GM19099 (cell line): ENCODE data around the gene HHATL.

Source experiments
- POLR2A ChIP-seq: IDR thresholded peaks from 3 replicates; pipeline ENCODE4 v1.6.1; 2011; ENCODE audit warnings: low read depth; ENCODE audit not compliant: insufficient read length; ENCODE audit errors: extremely low read depth

Gene HHATL

DNA sequence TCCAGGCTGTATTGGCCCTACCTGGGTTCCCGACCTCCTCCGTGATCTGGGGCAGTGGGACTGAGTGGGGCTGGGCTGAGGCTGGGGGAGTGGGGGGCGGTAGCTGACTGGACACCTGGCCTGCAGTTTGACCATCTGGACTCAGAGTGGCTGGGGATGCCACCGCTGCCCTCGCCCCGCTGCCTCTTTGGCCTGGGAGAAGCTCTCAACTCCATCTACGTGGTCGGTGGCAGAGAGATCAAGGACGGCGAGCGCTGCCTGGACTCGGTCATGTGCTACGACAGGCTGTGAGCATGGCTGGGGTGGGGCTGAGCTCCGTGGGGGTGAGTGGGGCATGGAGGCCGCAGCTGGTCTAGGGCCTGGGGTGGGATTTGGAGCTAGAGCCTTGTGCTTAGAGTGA lies 14.6 kb downstream of the HHATL start:
- TF ChIP-seq POLR2A: no peak

DNA sequence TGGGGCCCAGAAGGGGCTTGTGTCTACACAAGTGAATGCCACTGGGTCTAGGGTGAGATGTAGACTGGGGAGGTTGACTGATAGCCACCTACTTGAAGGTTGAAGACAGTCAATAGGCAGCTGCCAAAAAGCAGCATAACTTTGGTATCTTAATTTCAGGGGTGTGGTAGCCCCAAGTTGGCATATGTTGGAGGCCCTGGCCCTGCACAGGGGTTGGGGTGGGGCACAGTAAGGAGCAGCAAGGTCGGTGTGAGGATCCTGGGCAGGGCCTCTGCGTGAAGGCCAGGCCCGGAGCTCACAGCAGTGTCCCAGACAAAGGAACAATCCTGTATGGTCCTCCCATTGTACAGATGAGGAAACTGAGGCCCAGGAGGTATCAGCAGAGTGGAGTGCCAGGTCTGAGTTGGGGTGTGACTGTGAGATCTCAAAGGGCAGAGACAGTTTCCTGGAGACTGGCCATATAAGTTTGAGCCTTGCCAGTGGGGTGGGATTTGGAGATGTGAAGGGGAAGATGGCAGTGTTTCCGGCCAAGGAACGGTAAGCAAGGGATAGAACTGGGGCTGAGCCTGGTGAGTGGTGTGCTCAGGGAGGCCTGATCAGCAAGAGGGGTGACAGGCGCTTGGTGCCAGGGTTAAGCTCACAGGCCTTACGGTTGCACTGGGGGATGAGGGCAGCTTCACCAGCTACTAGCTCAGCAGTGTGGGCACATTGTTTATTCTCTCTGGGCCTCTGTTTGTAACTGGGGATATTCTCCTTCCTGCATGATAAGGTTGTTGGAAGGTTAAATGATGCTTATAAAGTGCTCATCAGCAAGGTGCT lies 15.6 kb downstream of the HHATL start:
- no peak for TF ChIP-seq POLR2A

DNA sequence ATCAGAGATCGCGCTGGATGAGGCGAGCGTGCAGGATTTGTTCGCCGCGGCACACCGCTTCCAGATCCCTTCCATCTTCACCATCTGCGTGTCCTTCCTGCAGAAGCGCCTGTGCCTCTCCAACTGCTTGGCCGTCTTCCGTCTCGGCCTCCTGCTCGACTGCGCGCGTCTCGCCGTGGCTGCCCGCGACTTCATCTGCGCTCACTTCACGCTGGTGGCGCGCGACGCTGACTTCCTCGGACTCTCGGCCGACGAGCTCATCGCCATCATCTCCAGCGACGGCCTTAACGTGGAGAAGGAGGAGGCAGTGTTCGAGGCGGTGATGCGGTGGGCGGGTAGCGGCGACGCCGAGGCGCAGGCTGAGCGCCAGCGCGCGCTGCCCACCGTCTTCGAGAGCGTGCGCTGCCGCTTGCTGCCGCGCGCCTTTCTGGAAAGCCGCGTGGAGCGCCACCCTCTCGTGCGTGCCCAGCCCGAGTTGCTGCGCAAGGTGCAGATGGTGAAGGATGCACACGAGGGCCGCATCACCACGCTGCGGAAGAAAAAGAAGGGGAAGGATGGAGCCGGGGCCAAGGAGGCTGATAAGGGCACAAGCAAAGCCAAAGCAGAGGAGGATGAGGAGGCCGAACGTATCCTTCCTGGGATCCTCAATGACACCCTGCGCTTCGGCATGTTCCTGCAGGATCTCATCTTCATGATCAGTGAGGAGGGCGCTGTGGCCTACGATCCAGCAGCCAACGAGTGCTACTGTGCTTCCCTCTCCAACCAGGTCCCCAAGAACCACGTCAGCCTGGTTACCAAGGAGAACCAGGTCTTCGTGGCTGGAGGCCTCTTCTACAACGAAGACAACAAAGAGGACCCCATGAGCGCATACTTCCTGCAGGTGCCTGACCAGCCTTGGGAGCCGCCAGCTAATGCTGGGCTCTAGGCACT lies 16.4 kb downstream of the HHATL start:
- no peak for TF ChIP-seq POLR2A

DNA sequence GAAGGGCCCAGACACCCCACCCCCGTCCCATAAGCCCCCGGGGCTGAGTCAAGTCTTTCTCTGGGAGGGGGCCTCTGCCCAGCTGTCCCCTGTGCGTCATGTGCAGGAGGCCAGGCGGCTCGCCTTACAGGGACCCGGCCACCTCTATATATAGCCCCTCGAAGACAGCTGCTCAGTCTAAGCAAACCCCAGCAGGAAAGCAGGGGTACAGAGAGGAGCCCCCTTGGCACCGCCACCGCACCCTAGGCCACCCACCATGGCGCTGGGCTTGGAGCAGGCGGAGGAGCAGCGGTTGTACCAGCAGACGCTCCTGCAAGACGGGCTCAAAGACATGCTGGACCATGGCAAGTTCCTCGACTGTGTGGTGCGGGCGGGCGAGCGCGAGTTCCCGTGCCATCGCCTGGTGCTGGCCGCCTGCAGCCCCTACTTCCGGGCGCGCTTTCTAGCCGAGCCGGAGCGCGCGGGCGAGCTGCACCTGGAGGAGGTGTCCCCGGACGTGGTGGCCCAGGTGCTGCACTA lies 17.2 kb downstream of the HHATL start, which contains the start of gene KLHL40:
Gene KLHL40, plus strand, starts transcription at position 175 of the 519 bp plus-strand sequence. Its CDS starts 82 bp downstream, at position 257.
- TF ChIP-seq POLR2A: no peak

DNA sequence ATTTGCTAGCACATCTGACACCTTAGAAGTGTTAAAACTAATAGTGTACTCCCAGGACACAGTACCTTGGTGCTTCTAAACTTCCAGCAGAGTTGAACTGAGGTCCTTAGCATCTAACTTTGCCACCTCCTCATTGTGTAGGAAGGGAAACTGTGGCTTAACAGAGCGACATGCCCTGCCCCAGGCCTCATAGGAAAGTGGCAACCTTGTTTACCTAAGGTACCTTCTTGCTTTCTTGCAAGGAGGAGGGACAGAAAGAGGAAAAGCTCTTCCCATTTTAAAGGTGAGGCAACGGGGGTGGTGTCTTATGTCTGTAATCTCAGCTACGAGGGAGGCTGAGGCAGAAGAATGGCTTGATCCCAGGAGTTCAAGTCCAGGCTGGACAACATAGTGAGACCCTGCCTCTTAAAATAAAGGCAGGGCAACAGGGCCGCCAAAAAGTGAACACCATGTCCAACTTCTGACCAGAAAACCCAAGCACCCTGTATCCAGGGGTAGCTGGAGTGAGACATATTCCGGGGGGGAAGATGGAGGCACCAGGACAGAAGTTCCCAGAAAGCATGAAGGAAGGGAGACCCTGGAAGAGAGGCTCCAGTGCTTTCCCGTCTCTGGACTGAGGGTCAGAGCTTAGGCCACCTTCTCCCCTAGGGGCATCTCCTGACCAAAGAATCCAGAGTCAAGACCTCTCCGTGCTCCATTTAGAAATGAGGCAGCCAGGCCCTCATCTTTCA lies 17.8 kb downstream of the HHATL start:
- no peak for TF ChIP-seq POLR2A

DNA sequence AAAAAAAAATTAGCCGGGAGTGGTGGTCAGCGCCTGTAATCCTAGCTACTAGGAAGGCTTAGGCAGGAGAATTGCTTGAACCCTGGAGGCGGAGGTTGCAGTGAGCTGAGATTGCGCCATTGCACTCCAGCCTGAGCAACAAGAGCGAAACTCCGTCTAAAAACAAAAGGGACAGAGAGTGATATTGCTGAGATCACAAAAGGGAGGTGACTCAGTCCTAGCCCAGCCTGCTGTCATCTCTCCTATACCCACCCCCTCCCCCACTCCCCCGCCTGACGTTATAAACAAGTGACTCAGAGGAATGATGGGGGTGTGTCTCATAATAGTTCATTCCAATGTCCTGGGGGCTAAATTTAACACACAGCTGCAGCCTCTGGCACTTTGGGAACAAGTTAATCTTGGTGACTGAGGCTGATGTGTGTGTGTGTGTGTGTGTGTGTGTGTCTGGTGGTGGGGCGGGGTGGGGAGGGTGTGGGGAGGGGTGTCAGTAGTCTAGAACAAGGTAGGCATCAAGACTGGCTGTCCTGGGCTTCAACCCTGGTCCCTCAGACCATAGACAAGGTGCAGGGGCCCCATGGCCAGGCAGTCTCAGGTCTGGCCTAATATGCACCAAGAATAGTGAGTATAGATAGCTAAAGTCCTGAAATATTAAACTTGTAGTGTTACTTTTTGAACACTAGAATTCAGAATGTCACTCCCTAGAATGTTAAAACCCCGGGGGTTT lies 18.6 kb downstream of the HHATL start:
- no peak for TF ChIP-seq POLR2A

DNA sequence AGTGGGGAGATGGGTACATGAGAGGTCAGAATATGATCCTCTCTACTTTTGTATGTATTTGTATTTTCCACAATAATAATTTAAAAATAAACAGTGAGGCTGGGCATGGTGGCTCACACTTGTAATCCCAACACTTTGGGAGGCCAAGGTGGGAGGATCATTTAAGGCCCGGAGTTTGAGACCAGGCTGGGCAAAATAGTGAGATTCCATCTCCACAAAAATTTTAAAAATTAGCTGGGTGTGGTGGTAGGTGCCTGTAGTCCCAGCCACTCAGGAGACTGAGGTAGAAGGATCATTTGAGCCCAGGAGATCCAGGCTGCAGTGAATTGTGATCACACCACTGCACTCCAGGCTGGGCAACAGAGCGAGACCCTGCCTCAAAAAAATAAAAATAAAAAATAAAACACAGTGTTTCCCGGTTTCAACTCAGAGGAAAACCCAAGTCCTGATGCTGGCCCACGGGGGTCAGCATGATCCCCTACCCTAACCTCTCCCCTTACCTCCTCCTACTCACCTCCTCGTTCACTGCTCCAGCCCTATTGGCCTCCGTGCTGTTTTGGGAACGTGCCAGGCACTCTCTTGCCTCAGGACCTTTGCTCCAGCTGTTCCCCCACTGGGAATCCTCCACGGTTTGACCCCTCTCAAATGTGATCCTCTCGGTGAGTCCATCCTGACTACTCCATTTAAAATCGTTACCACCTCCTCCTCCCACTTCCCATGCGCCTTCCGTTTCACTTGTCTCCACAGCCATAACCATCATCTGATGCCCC lies 20.1 kb downstream of the HHATL start:
- no peak for TF ChIP-seq POLR2A

DNA sequence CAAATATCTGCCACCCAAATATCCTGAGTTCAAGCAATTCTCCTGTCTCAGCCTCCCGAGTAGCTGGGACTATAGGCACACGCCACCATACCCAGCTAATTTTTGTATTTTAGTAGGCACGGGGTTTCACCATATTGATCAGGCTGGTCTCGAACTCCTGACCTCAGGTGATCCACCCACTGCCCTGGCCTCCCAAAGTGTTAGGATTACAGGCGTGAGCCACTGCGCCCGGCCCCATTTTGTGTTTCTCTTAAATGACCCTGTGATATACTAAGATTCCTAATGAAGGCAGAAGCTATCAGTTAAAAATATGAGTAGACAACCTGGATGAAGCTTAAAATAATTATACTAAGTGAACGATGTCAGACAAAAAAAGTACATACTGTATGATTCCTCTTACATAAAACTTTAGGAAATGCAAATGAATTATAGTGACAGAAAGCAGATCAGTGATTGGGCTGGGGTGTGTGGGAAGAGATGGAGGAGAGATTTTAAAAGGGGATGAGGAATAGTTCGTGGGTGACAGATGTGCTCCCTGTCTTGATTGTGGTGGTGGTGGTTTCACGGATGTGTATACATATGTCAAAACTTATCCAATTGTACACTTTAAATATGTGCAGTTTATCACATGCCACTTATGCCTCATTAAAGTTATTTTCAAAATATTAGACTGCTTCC lies 21.1 kb downstream of the HHATL start:
- TF ChIP-seq POLR2A: no peak

DNA sequence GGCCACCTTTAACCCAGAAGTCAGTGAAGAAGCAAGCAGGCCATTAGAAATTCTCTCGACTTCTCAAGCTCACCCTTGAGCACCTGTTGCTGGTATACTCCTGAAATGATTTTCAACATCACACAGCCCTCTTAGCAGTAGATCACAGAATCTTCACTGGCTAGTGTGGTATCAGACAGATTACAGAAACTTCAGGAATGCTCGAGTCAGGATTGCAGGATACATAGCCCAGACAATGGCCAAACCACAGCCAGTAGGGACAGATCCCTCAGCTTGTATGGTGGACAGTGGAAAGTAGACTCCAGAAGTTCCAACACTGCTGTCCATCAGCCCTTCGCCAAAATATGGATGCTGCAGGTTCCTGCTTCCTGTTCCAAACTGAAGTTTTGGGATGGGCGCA lies 21.8 kb downstream of the HHATL start:
- TF ChIP-seq POLR2A: no peak

DNA sequence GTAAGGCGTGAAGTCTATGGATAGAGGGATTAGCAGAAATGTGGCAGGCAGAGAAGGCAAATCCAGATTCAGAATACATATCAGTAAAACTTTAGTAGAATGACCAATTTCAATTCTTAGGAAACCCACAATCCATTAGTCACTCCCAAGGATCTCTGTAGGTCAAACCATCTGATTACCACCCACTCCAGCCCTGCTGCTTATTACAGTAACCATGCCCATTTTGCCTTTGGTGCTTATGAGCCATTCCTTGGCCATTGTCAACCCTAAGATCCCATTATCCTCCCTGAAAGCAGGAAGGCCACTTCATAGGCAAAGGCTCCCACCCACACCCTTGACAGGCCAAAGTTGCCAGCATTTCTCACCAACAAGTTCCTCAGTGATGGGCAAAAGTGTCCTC lies 22.3 kb downstream of the HHATL start:
- TF ChIP-seq POLR2A: no peak

DNA sequence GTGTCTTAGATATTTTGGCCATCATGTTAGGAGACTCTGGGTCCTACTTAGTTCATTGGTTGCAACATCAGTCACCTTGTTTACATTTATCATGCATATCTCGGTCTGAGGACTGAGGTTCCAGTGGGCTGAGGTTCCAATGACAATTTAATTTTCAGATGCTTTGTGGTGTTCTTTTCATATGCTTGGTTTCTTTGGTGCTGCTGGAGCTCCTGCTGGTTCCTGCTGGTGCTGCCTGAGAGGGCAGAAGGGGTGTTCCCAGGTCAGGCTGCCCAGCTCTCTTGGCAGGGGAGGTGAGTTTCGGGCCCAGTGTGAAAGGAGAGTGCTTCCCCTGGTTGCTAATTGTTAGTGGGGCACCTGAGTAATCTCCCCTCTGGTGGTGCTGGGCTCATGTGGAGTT lies 24.2 kb downstream of the HHATL start:
- TF ChIP-seq POLR2A: no peak

DNA sequence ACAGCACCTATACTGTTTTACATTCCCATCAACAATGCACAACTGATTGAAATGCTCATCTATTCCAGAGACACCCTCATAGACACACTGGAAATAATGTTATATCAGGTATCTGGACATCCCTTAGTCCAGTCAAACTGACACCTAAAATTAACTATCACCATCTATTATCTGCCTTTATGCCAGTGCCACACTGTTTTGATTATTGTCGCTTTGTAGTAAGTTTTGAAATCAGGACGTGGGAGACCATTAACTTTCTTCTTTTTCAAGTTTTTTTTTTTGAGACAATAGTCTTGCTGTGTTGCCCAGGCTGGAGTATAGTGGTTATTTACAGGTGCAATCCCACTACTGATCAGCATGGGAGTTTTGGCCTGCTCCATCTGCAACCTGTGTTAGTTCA lies 26.7 kb downstream of the HHATL start:
- no peak for TF ChIP-seq POLR2A

DNA sequence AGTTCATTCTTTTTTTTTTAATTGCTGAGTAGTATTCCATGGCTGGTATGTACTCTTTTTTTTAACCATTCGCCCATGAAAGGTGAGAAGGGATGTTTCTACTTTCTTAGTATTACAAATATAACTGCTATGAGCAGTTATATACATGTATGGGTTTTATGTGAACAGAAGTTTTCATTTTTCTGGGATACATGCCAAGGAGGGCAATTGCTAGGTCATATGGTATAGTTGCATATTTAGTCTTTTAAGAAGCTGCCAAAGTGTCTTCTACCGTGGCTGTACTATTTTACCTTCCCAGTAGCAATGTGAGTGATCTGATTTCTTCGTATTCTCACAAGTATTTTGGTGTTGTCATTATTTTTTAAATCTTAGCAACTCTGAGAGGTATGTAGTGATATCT lies 28.5 kb downstream of the HHATL start:
- no peak for TF ChIP-seq POLR2A

DNA sequence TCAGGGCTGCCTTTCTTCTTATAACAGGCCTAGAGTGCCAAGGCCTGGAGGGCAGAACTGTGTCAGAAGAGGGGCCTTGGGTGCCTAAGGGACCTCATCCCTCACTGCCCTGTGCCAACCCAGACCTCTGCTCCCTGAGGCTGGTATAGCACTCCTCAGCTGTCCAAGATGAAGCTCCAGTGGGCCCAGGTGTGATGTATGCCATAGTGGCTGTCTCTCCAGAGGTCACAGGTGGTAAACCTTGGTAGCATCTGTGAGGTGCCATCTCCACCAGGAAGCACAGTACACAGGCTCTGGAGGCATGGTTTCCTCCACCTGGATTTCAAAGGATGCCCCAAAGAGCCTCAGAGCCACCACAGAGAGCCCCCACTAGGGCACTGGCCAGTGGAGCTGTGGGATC lies 29.5 kb downstream of the HHATL start:
- TF ChIP-seq POLR2A: no peak

DNA sequence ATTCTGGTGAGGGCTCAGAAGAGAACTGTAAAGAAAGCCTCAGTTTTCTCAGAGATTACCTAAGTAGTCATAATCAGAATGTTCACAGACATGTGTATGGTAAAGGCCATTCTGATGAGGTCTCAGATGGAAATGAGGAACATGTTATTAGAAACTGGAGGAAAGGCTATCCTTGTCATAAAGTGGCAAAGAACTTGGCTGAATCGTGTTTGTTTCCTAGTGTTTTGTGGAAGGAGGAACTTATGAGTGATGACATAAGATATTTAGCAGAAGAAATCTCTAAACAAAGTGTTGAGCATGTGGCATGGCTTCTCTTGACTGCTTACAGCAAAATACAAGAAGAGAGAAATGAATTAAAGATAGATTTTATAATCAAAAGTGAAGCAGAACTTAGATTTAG lies 30.1 kb downstream of the HHATL start:
- no peak for TF ChIP-seq POLR2A
